22Rv1 (cell line): ENCODE results near the gene ODAD3.

Experiments
- ZFX ChIP-seq: fragments of 450-650 bp; IDR thresholded peaks from 2 replicates; pipeline ENCODE4 v1.6.1; 2017; ENCODE audit warnings: antibody characterized with exemption, borderline replicate concordance
- TF ChIP-seq, protein P1 (sequence below): fragments of 450-650 bp; IDR thresholded peaks from 2 replicates; pipeline ENCODE4 v1.5.1; 2017; ENCODE audit warnings: mild to moderate bottlenecking

GRCh38 chr19:11377237-11377636 is 57.7 kb downstream of the ODAD3 start:
- TF ChIP-seq, protein P1, sequence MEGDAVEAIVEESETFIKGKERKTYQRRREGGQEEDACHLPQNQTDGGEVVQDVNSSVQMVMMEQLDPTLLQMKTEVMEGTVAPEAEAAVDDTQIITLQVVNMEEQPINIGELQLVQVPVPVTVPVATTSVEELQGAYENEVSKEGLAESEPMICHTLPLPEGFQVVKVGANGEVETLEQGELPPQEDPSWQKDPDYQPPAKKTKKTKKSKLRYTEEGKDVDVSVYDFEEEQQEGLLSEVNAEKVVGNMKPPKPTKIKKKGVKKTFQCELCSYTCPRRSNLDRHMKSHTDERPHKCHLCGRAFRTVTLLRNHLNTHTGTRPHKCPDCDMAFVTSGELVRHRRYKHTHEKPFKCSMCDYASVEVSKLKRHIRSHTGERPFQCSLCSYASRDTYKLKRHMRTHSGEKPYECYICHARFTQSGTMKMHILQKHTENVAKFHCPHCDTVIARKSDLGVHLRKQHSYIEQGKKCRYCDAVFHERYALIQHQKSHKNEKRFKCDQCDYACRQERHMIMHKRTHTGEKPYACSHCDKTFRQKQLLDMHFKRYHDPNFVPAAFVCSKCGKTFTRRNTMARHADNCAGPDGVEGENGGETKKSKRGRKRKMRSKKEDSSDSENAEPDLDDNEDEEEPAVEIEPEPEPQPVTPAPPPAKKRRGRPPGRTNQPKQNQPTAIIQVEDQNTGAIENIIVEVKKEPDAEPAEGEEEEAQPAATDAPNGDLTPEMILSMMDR: no peak
- no peak for TF ChIP-seq ZFX
